ENCODE data around the gene CHST11. TPM values are rescaled to one million over a fixed set of nuclear protein-coding genes. Genes with fewer than 3 reads are reported as not detected.

Gene CHST11
- polyA plus RNA-seq, 1 donor (not counting 4 experiments of a cell fraction or from before 2014, with no cell fraction given), result 11.9 TPM

- H3K4me1 ChIP-seq (ENCODE audit: control insufficient read depth, extremely low read depth, insufficient read depth, low read length), result no peaks in the 10 kb centered on the region
- H3K9me1 ChIP-seq (ENCODE audit: control insufficient read depth, extremely low read depth, insufficient read depth, low read length), result no peaks in the 10 kb centered on the region
- no peak overlapping the region for H3K9ac ChIP-seq (ENCODE audit: control insufficient read depth, extremely low read depth, insufficient read depth, low read length)
- TF ChIP-seq EZH2 (IDR thresholded peaks at IDR 0.05; ENCODE audit: low read length) (no peak), CTCF (optimal IDR thresholded peaks at IDR 0.05 in 1 of 3, IDR thresholded peaks at IDR 0.05 in 1 of 3, conservative IDR thresholded peaks at IDR 0.05 in 1 of 3; ENCODE audit: extremely low read depth in 1 of 3, insufficient read depth in 2 of 3, low read length in 3 of 3) (no peak)
- no peak for FAIRE-seq
- no peak overlapping the region for H3K27ac ChIP-seq (ENCODE audit: control insufficient read depth, insufficient read depth, low read length)
- dilution Hi-C loops (cut with MboI; ENCODE audit: extremely low pct_ligation_motif_present, low sequenced_read_pairs), result no loop called here
- no peaks in the 10 kb centered on the region for H3K9me3 ChIP-seq (ENCODE audit: control insufficient read depth, low read depth, low read length)
- no peaks in the 10 kb centered on the region for H3K79me2 ChIP-seq (ENCODE audit: control insufficient read depth, insufficient read depth, low read length)
- no peak overlapping the region for H3K4me3 ChIP-seq (ENCODE audit: control insufficient read depth in 2 of 3, extremely low read depth in 1 of 3, insufficient read depth in 2 of 3, low read depth in 1 of 3, low read length in 3 of 3)
- H3K4me2 ChIP-seq (ENCODE audit: control insufficient read depth, extremely low read depth, insufficient read depth, low read depth, low read length), result no peak overlapping the region
- no peaks in the 10 kb centered on the region for H3K27me3 ChIP-seq (ENCODE audit: control insufficient read depth, extremely low read depth, insufficient read depth, low read length)
- no peaks in the 10 kb centered on the region for H3K36me3 ChIP-seq (ENCODE audit: control insufficient read depth in 2 of 2, extremely low read depth in 1 of 2, insufficient read depth in 2 of 2, low read length in 2 of 2)
- no peak for DNase-seq (ENCODE audit: low read depth, low spot score)
- H4K20me1 ChIP-seq (ENCODE audit: control insufficient read depth, extremely low read depth, insufficient read depth, low read length), result no peaks in the 10 kb centered on the region
- H2AFZ ChIP-seq (ENCODE audit: control insufficient read depth, low read length), result no peak overlapping the region
Observed at GRCh38 chr12:104627990-104628830, 171.5 kb downstream of the CHST11 start.

- TF ChIP-seq EZH2 (IDR thresholded peaks at IDR 0.05; ENCODE audit: low read length) (no peak), CTCF (optimal IDR thresholded peaks at IDR 0.05 in 1 of 3, IDR thresholded peaks at IDR 0.05 in 1 of 3, conservative IDR thresholded peaks at IDR 0.05 in 1 of 3; ENCODE audit: extremely low read depth in 1 of 3, insufficient read depth in 2 of 3, low read length in 3 of 3) (no peak)
- no peaks in the 10 kb centered on the region for H4K20me1 ChIP-seq (ENCODE audit: control insufficient read depth, extremely low read depth, insufficient read depth, low read length)
- H3K4me2 ChIP-seq (ENCODE audit: control insufficient read depth, extremely low read depth, insufficient read depth, low read depth, low read length), result no peak overlapping the region
- no peaks in the 10 kb centered on the region for H3K27me3 ChIP-seq (ENCODE audit: control insufficient read depth, extremely low read depth, insufficient read depth, low read length)
- dilution Hi-C loops (cut with MboI; ENCODE audit: extremely low pct_ligation_motif_present, low sequenced_read_pairs), result no loop called here
- no peaks in the 10 kb centered on the region for H3K9me1 ChIP-seq (ENCODE audit: control insufficient read depth, extremely low read depth, insufficient read depth, low read length)
- H3K36me3 ChIP-seq (ENCODE audit: control insufficient read depth in 2 of 2, extremely low read depth in 1 of 2, insufficient read depth in 2 of 2, low read length in 2 of 2), result no peaks in the 10 kb centered on the region
- no peaks in the 10 kb centered on the region for H3K9me3 ChIP-seq (ENCODE audit: control insufficient read depth, low read depth, low read length)
- H3K9ac ChIP-seq (ENCODE audit: control insufficient read depth, extremely low read depth, insufficient read depth, low read length), result no peak overlapping the region
- H2AFZ ChIP-seq (ENCODE audit: control insufficient read depth, low read length), result no peak overlapping the region
- H3K27ac ChIP-seq (ENCODE audit: control insufficient read depth, insufficient read depth, low read length), result no peak overlapping the region
- no peaks in the 10 kb centered on the region for H3K79me2 ChIP-seq (ENCODE audit: control insufficient read depth, insufficient read depth, low read length)
- DNase-seq (ENCODE audit: low read depth, low spot score) (no peak), FAIRE-seq (no peak)
- H3K4me3 ChIP-seq (ENCODE audit: control insufficient read depth in 2 of 3, extremely low read depth in 1 of 3, insufficient read depth in 2 of 3, low read depth in 1 of 3, low read length in 3 of 3), result no peak overlapping the region
- no peaks in the 10 kb centered on the region for H3K4me1 ChIP-seq (ENCODE audit: control insufficient read depth, extremely low read depth, insufficient read depth, low read length)
Observed at GRCh38 chr12:104628831-104629135, 172.0 kb downstream of the CHST11 start.
